Brain pericyte (primary cell): ENCODE results near the gene MBP.

ENCODE experiments used
- DNase-seq: peaks from one replicate; pipeline ENCODE4 v3.0.0-alpha.2; 2012; ENCODE audit warnings: low read depth, low spot score

Gene MBP

GRCh38 chr18:77084688-77085035 is 47.9 kb downstream of the MBP start:
- no peak for DNase-seq

GRCh38 chr18:77082316-77082955 is 50.1 kb downstream of the MBP start:
- DNase-seq = no peak

- no peak for DNase-seq
Measured at GRCh38 chr18:77081390-77081778, 51.2 kb downstream of the MBP start.

- DNase-seq = no peak
Measured at GRCh38 chr18:77079954-77080682, 52.5 kb downstream of the MBP start.

GRCh38 chr18:77079088-77079487 is 53.5 kb downstream of the MBP start:
- no peak for DNase-seq

GRCh38 chr18:77078690-77079070 is 53.9 kb downstream of the MBP start:
- no peak for DNase-seq

- no peak for DNase-seq
Measured at GRCh38 chr18:77077941-77078689, 54.5 kb downstream of the MBP start.

GRCh38 chr18:77077401-77077800 is 55.2 kb downstream of the MBP start:
- no peak for DNase-seq

GRCh38 chr18:77076111-77076510 is 56.5 kb downstream of the MBP start:
- DNase-seq = no peak

- DNase-seq = no peak
Measured at GRCh38 chr18:77074431-77074830, 58.2 kb downstream of the MBP start.

- no peak for DNase-seq
Measured at GRCh38 chr18:77073336-77074093, 59.1 kb downstream of the MBP start.

GRCh38 chr18:77072566-77072965 is 60.0 kb downstream of the MBP start:
- no peak for DNase-seq

- DNase-seq = peak; percentile 77
Measured at GRCh38 chr18:77071711-77072292, 60.8 kb downstream of the MBP start.

GRCh38 chr18:77071061-77071460 is 61.5 kb downstream of the MBP start:
- no peak for DNase-seq

- no peak for DNase-seq
Measured at GRCh38 chr18:77070627-77071026, 62.0 kb downstream of the MBP start.

- no peak for DNase-seq
Measured at GRCh38 chr18:77069931-77070330, 62.7 kb downstream of the MBP start.

- no peak for DNase-seq
Measured at GRCh38 chr18:77069482-77069881, 63.1 kb downstream of the MBP start.

- no peak for DNase-seq
Measured at GRCh38 chr18:77068321-77069312, 64.0 kb downstream of the MBP start.

- DNase-seq = peak; percentile 77
Measured at GRCh38 chr18:77067291-77068061, 65.1 kb downstream of the MBP start.

GRCh38 chr18:77066689-77067088 is 65.9 kb downstream of the MBP start:
- no peak for DNase-seq
